ENCODE measurements around the gene PRDM4.
A peak's percentile ranks its signal among the peaks of the same experiment; 100 is the strongest.

PRDM4 gene

GRCh38 chr12:107764626-107765025 is 3.7 kb upstream of the PRDM4 start:
- Histone ChIP-seq H3K4me1 (ENCODE audit: control insufficient read depth, insufficient read depth, low read length) (peaks cover 11% of the 10 kb centered on the region), H3K27me3 (replicated peaks; ENCODE audit: control insufficient read depth, insufficient read depth, low read length) (no peaks in the 10 kb centered on the region), H3K36me3 (ENCODE audit: control insufficient read depth, insufficient read depth, low read length, severe bottlenecking) (no peaks in the 10 kb centered on the region), H3K9ac (ENCODE audit: low read length) (no peak overlapping the region), H3K9me3 (ENCODE audit: control insufficient read depth, low read length) (no peaks in the 10 kb centered on the region), H3K4me3 (ENCODE audit: low read length) (no peak overlapping the region)
- DNase-seq (ENCODE audit: low read depth) = no peak

- H3K4me3 ChIP-seq (ENCODE audit: low read length) = no peak overlapping the region
- no peaks in the 10 kb centered on the region for H3K9me3 ChIP-seq (ENCODE audit: control insufficient read depth, low read length)
- no peaks in the 10 kb centered on the region for H3K27me3 ChIP-seq (replicated peaks; ENCODE audit: control insufficient read depth, insufficient read depth, low read length)
- H3K9ac ChIP-seq (ENCODE audit: low read length) = no peak overlapping the region
- H3K4me1 ChIP-seq (ENCODE audit: control insufficient read depth, insufficient read depth, low read length) = peaks cover 28% of the 10 kb centered on the region
- DNase-seq (ENCODE audit: low read depth) = no peak
- no peaks in the 10 kb centered on the region for H3K36me3 ChIP-seq (ENCODE audit: control insufficient read depth, insufficient read depth, low read length, severe bottlenecking)
Measured at GRCh38 chr12:107762874-107763273, 1.9 kb upstream of the PRDM4 start.

- Histone ChIP-seq H3K4me3 (ENCODE audit: low read length) (peak overlapping the region; percentile 89), H3K9me3 (ENCODE audit: control insufficient read depth, low read length) (no peaks in the 10 kb centered on the region), H3K9ac (ENCODE audit: low read length) (peak overlapping the region; percentile 96), H3K36me3 (ENCODE audit: control insufficient read depth, insufficient read depth, low read length, severe bottlenecking) (peaks cover 5% of the 10 kb centered on the region), H3K27me3 (replicated peaks; ENCODE audit: control insufficient read depth, insufficient read depth, low read length) (no peaks in the 10 kb centered on the region), H3K4me1 (ENCODE audit: control insufficient read depth, insufficient read depth, low read length) (peaks cover 33% of the 10 kb centered on the region)
- no peak for DNase-seq (ENCODE audit: low read depth)
Measured at GRCh38 chr12:107761502-107761904, 566 bp upstream of the PRDM4 start.

GRCh38 chr12:107760207-107760808 is 629 bp downstream of the PRDM4 start:
- DNase-seq (ENCODE audit: low read depth) = peak; percentile 52
- Histone ChIP-seq H3K27me3 (replicated peaks; ENCODE audit: control insufficient read depth, insufficient read depth, low read length) (no peaks in the 10 kb centered on the region), H3K9me3 (ENCODE audit: control insufficient read depth, low read length) (no peaks in the 10 kb centered on the region), H3K4me3 (ENCODE audit: low read length) (peak overlapping the region; percentile 89), H3K9ac (ENCODE audit: low read length) (peak overlapping the region; percentile 96), H3K36me3 (ENCODE audit: control insufficient read depth, insufficient read depth, low read length, severe bottlenecking) (peaks cover 17% of the 10 kb centered on the region), H3K4me1 (ENCODE audit: control insufficient read depth, insufficient read depth, low read length) (peaks cover 33% of the 10 kb centered on the region)

GRCh38 chr12:107759410-107759809 is 1.5 kb downstream of the PRDM4 start:
- H3K9me3 ChIP-seq (ENCODE audit: control insufficient read depth, low read length) = no peaks in the 10 kb centered on the region
- peak overlapping the region; percentile 96 for H3K9ac ChIP-seq (ENCODE audit: low read length)
- DNase-seq (ENCODE audit: low read depth) = peak; percentile 65
- no peaks in the 10 kb centered on the region for H3K27me3 ChIP-seq (replicated peaks; ENCODE audit: control insufficient read depth, insufficient read depth, low read length)
- peak overlapping the region; percentile 89 for H3K4me3 ChIP-seq (ENCODE audit: low read length)
- peaks cover 33% of the 10 kb centered on the region for H3K4me1 ChIP-seq (ENCODE audit: control insufficient read depth, insufficient read depth, low read length)
- peaks cover 26% of the 10 kb centered on the region for H3K36me3 ChIP-seq (ENCODE audit: control insufficient read depth, insufficient read depth, low read length, severe bottlenecking)

GRCh38 chr12:107749083-107749482 is 11.9 kb downstream of the PRDM4 start:
- peaks cover 23% of the 10 kb centered on the region for H3K4me1 ChIP-seq (ENCODE audit: control insufficient read depth, insufficient read depth, low read length)
- H3K4me3 ChIP-seq (ENCODE audit: low read length) = peak overlapping the region; percentile 71
- no peaks in the 10 kb centered on the region for H3K27me3 ChIP-seq (replicated peaks; ENCODE audit: control insufficient read depth, insufficient read depth, low read length)
- peaks cover 67% of the 10 kb centered on the region for H3K36me3 ChIP-seq (ENCODE audit: control insufficient read depth, insufficient read depth, low read length, severe bottlenecking)
- H3K9me3 ChIP-seq (ENCODE audit: control insufficient read depth, low read length) = no peaks in the 10 kb centered on the region
- peak; percentile 28 for DNase-seq (ENCODE audit: low read depth)
- H3K9ac ChIP-seq (ENCODE audit: low read length) = peak overlapping the region; percentile 39

GRCh38 chr12:107748472-107748871 is 12.5 kb downstream of the PRDM4 start:
- H3K9ac ChIP-seq (ENCODE audit: low read length) = peak overlapping the region; percentile 60
- H3K4me3 ChIP-seq (ENCODE audit: low read length) = peak overlapping the region; percentile 71
- no peaks in the 10 kb centered on the region for H3K27me3 ChIP-seq (replicated peaks; ENCODE audit: control insufficient read depth, insufficient read depth, low read length)
- no peaks in the 10 kb centered on the region for H3K9me3 ChIP-seq (ENCODE audit: control insufficient read depth, low read length)
- peak; percentile 69 for DNase-seq (ENCODE audit: low read depth)
- H3K4me1 ChIP-seq (ENCODE audit: control insufficient read depth, insufficient read depth, low read length) = peaks cover 23% of the 10 kb centered on the region
- H3K36me3 ChIP-seq (ENCODE audit: control insufficient read depth, insufficient read depth, low read length, severe bottlenecking) = peaks cover 67% of the 10 kb centered on the region

- Histone ChIP-seq H3K27me3 (replicated peaks; ENCODE audit: control insufficient read depth, insufficient read depth, low read length) (no peaks in the 10 kb centered on the region), H3K9ac (ENCODE audit: low read length) (no peak overlapping the region), H3K9me3 (ENCODE audit: control insufficient read depth, low read length) (no peaks in the 10 kb centered on the region), H3K36me3 (ENCODE audit: control insufficient read depth, insufficient read depth, low read length, severe bottlenecking) (peaks cover 99% of the 10 kb centered on the region), H3K4me1 (ENCODE audit: control insufficient read depth, insufficient read depth, low read length) (no peaks in the 10 kb centered on the region), H3K4me3 (ENCODE audit: low read length) (no peak overlapping the region)
- DNase-seq (ENCODE audit: low read depth) = no peak
Measured at GRCh38 chr12:107736914-107737313, 24.0 kb downstream of the PRDM4 start.

GRCh38 chr12:107735763-107736162 is 25.2 kb downstream of the PRDM4 start:
- no peak for DNase-seq (ENCODE audit: low read depth)
- Histone ChIP-seq H3K27me3 (replicated peaks; ENCODE audit: control insufficient read depth, insufficient read depth, low read length) (no peaks in the 10 kb centered on the region), H3K36me3 (ENCODE audit: control insufficient read depth, insufficient read depth, low read length, severe bottlenecking) (peaks cover 87% of the 10 kb centered on the region), H3K9ac (ENCODE audit: low read length) (no peak overlapping the region), H3K4me3 (ENCODE audit: low read length) (no peak overlapping the region), H3K9me3 (ENCODE audit: control insufficient read depth, low read length) (no peaks in the 10 kb centered on the region), H3K4me1 (ENCODE audit: control insufficient read depth, insufficient read depth, low read length) (no peaks in the 10 kb centered on the region)

- H3K27me3 ChIP-seq (replicated peaks; ENCODE audit: control insufficient read depth, insufficient read depth, low read length) = no peaks in the 10 kb centered on the region
- H3K9ac ChIP-seq (ENCODE audit: low read length) = no peak overlapping the region
- H3K9me3 ChIP-seq (ENCODE audit: control insufficient read depth, low read length) = no peaks in the 10 kb centered on the region
- peaks cover 71% of the 10 kb centered on the region for H3K36me3 ChIP-seq (ENCODE audit: control insufficient read depth, insufficient read depth, low read length, severe bottlenecking)
- H3K4me3 ChIP-seq (ENCODE audit: low read length) = no peak overlapping the region
- DNase-seq (ENCODE audit: low read depth) = no peak
- no peaks in the 10 kb centered on the region for H3K4me1 ChIP-seq (ENCODE audit: control insufficient read depth, insufficient read depth, low read length)
Measured at GRCh38 chr12:107734139-107734538, 26.8 kb downstream of the PRDM4 start.

GRCh38 chr12:107732365-107732764 is 28.6 kb downstream of the PRDM4 start:
- H3K9me3 ChIP-seq (ENCODE audit: control insufficient read depth, low read length) = no peaks in the 10 kb centered on the region
- no peak for DNase-seq (ENCODE audit: low read depth)
- no peak overlapping the region for H3K4me3 ChIP-seq (ENCODE audit: low read length)
- no peaks in the 10 kb centered on the region for H3K27me3 ChIP-seq (replicated peaks; ENCODE audit: control insufficient read depth, insufficient read depth, low read length)
- no peaks in the 10 kb centered on the region for H3K4me1 ChIP-seq (ENCODE audit: control insufficient read depth, insufficient read depth, low read length)
- peaks cover 53% of the 10 kb centered on the region for H3K36me3 ChIP-seq (ENCODE audit: control insufficient read depth, insufficient read depth, low read length, severe bottlenecking)
- no peak overlapping the region for H3K9ac ChIP-seq (ENCODE audit: low read length)

GRCh38 chr12:107731366-107731765 is 29.6 kb downstream of the PRDM4 start:
- H3K27me3 ChIP-seq (replicated peaks; ENCODE audit: control insufficient read depth, insufficient read depth, low read length) = no peaks in the 10 kb centered on the region
- H3K9me3 ChIP-seq (ENCODE audit: control insufficient read depth, low read length) = no peaks in the 10 kb centered on the region
- DNase-seq (ENCODE audit: low read depth) = no peak
- no peaks in the 10 kb centered on the region for H3K4me1 ChIP-seq (ENCODE audit: control insufficient read depth, insufficient read depth, low read length)
- H3K4me3 ChIP-seq (ENCODE audit: low read length) = no peak overlapping the region
- no peak overlapping the region for H3K9ac ChIP-seq (ENCODE audit: low read length)
- H3K36me3 ChIP-seq (ENCODE audit: control insufficient read depth, insufficient read depth, low read length, severe bottlenecking) = peaks cover 43% of the 10 kb centered on the region

All from adipocyte (in vitro differentiated cells).